Calu3 (cell line): ENCODE data around the gene SHISAL2B. TPM values are rescaled to one million over a fixed set of nuclear protein-coding genes. Genes with fewer than 3 reads are reported as not detected.

Experiments used
- BruUV-seq: library from RNA; stranded (reverse); fragments of 400-500 nt; replicated peaks from 2 replicates; lab custom pipeline; 2021; lab: Mats Ljungman, UMichigan
- CTCF ChIA-PET: fragments of 300-600 bp; sonication (Branson Sonifier 250); formaldehyde crosslinking; loops from one replicate; lab custom pipeline; 2022; ENCODE audit warnings: antibody characterized with exemption; lab: Charles Lee
- DNase-seq: peaks from one replicate; pipeline ENCODE4 v3.0.0; 2022
- H3K27ac Mint-ChIP-seq: one replicate; pipeline ENCODE4 v1.8.0; 2022; ENCODE audit warnings: mixed read lengths; ENCODE audit not compliant: unreplicated experiment
- H3K27me3 Mint-ChIP-seq: one replicate; pipeline ENCODE4 v1.8.0; 2022; ENCODE audit warnings: mixed read lengths; ENCODE audit not compliant: unreplicated experiment
- H3K36me3 Mint-ChIP-seq: one replicate; pipeline ENCODE4 v1.8.0; 2022; ENCODE audit warnings: mild to moderate bottlenecking, moderate library complexity, mixed read lengths; ENCODE audit not compliant: insufficient read depth, unreplicated experiment
- H3K4me1 Mint-ChIP-seq: one replicate; pipeline ENCODE4 v1.8.0; 2022; ENCODE audit warnings: mild to moderate bottlenecking, low read depth, mixed read lengths; ENCODE audit not compliant: unreplicated experiment
- H3K4me3 Mint-ChIP-seq: one replicate; pipeline ENCODE4 v1.8.0; 2022; ENCODE audit warnings: mild to moderate bottlenecking, low read depth, moderate library complexity, mixed read lengths; ENCODE audit not compliant: unreplicated experiment
- H3K9me3 Mint-ChIP-seq: one replicate; pipeline ENCODE4 v1.8.0; 2022; ENCODE audit warnings: low read depth, mixed read lengths; ENCODE audit not compliant: unreplicated experiment
- intact Hi-C: fragments of 100-400 bp; cut with micrococcal nuclease; formaldehyde crosslinking; loops from one replicate; pipeline ENCODE4 v1.10.0; 2022; ENCODE audit not compliant: unreplicated experiment
- total RNA-seq: library from RNA; stranded (reverse); gene quantifications from 2 replicates; pipeline ENCODE4 v1.2.3, GENCODE V29; 2022
- TF ChIP-seq, protein P1 (sequence below): fragments of 200-600 bp; IDR thresholded peaks from one replicate; pipeline ENCODE4 v1.8.0; 2022; ENCODE audit warnings: antibody characterized with exemption; ENCODE audit not compliant: unreplicated experiment

Gene SHISAL2B
- total RNA-seq, 1 experiment from 2014 or later, result not detected

DNA sequence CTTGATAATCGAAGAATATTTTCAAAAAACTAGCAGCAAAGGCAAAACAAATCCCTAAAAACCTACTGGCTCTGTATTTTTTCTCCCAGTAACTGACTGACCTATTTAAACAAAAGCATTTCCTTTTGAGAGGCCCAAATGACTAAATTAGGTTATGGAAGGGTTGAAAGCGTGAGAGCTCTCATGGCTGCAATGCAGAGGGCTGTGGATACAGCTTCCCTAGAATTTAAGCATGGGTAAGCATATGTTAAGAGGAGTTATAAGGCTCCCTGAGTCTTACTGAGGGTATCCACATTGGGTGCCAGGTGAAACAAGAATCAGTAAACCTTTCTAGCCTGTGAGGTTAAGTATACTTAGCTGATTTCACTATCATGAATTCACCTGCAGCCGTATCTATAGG, 32.3 kb downstream of the SHISAL2B start:
- no peak for DNase-seq
- Mint-ChIP-seq H3K36me3 (no peaks in the 10 kb centered on the region), H3K27me3 (no peaks in the 10 kb centered on the region), H3K27ac (no peak overlapping the region), H3K4me3 (no peak overlapping the region), H3K9me3 (no peaks in the 10 kb centered on the region), H3K4me1 (no peaks in the 10 kb centered on the region)
- CTCF ChIA-PET, result no interaction called here
- TF ChIP-seq, protein P1, sequence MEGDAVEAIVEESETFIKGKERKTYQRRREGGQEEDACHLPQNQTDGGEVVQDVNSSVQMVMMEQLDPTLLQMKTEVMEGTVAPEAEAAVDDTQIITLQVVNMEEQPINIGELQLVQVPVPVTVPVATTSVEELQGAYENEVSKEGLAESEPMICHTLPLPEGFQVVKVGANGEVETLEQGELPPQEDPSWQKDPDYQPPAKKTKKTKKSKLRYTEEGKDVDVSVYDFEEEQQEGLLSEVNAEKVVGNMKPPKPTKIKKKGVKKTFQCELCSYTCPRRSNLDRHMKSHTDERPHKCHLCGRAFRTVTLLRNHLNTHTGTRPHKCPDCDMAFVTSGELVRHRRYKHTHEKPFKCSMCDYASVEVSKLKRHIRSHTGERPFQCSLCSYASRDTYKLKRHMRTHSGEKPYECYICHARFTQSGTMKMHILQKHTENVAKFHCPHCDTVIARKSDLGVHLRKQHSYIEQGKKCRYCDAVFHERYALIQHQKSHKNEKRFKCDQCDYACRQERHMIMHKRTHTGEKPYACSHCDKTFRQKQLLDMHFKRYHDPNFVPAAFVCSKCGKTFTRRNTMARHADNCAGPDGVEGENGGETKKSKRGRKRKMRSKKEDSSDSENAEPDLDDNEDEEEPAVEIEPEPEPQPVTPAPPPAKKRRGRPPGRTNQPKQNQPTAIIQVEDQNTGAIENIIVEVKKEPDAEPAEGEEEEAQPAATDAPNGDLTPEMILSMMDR, result no peak
- intact Hi-C loops, result no loop called here
- BruUV-seq, result no TSS peak

DNA sequence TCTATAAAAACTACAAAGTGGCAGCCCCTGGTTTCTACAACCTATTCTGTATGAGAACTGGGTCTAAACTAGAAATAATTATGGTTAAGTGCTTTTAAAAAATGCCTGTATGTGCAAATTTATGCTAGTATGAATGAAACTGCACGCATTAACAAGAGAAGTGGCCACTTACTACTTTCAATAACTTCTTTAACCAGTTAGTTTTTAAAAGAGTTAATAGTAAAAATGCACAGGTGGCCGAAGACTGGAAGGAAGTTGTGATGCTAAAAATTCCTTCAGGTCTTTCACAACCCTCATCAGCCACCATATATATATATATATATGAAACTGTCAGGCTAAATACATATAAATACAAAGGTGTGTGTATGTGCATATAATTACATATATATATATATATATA, 36.8 kb downstream of the SHISAL2B start:
- Mint-ChIP-seq H3K4me3 (no peak overlapping the region), H3K27me3 (no peaks in the 10 kb centered on the region), H3K9me3 (no peaks in the 10 kb centered on the region), H3K4me1 (no peaks in the 10 kb centered on the region), H3K36me3 (no peaks in the 10 kb centered on the region), H3K27ac (no peak overlapping the region)
- no TSS peak for BruUV-seq
- CTCF ChIA-PET, result no interaction called here
- no peak for DNase-seq
- intact Hi-C loops, result no loop called here
- TF ChIP-seq, protein P1, result no peak

- no peaks in the 10 kb centered on the region for H3K27me3 Mint-ChIP-seq
- intact Hi-C loops, result no loop called here
- no peak overlapping the region for H3K4me3 Mint-ChIP-seq
- CTCF ChIA-PET, result no interaction called here
- H3K4me1 Mint-ChIP-seq, result no peaks in the 10 kb centered on the region
- no peaks in the 10 kb centered on the region for H3K9me3 Mint-ChIP-seq
- no peak for DNase-seq
- no peak overlapping the region for H3K27ac Mint-ChIP-seq
- no peaks in the 10 kb centered on the region for H3K36me3 Mint-ChIP-seq
- no TSS peak for BruUV-seq
- TF ChIP-seq, protein P1, result no peak
Observed at GRCh38 chr5:64742411-64742810, 52.1 kb downstream of the SHISAL2B start.

DNA sequence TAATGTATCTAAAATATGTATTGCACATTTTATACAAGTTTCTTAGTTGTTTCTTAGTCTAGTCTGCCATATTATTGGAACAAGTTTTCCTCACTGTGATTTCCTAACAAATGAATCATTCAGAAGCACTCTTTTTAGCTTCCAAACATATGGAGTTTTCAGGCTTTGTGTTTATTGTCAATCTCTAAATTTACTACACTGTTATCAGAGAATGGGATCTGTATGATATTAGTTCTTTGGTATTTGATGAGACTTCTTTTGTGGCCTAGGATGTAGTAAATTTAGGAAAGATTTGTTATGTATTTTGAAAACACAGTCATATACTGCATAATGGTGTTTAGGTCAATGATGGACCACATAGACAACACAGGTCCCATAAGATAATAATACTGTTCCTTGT, 52.5 kb downstream of the SHISAL2B start:
- CTCF ChIA-PET, result no interaction called here
- BruUV-seq, result no TSS peak
- no peaks in the 10 kb centered on the region for H3K9me3 Mint-ChIP-seq
- H3K4me1 Mint-ChIP-seq, result no peaks in the 10 kb centered on the region
- no peak for DNase-seq
- intact Hi-C loops, result no loop called here
- TF ChIP-seq, protein P1, result no peak
- H3K27me3 Mint-ChIP-seq, result no peaks in the 10 kb centered on the region
- H3K36me3 Mint-ChIP-seq, result no peaks in the 10 kb centered on the region
- H3K4me3 Mint-ChIP-seq, result no peak overlapping the region
- H3K27ac Mint-ChIP-seq, result no peak overlapping the region

DNA sequence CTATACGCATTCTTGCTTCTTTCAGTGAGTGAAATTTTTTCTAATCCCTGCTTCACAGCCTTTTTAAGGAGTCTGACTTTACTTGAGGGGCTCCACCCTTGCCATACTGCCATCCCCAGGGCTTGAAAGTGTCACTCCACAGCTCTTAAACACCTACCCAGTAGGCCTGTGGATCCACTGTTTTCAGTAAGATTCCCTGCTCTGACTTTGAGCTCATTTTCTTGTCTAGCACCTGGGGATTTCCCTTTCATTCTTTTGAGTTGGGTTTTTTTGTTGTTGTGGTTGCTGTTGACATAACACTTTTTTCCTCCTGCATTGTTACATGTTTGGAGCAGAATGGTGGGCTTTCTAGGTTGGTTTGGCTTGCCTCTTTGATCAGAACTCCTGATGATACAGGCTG, 54.6 kb downstream of the SHISAL2B start:
- no peak for DNase-seq
- H3K9me3 Mint-ChIP-seq, result no peaks in the 10 kb centered on the region
- no peak overlapping the region for H3K4me3 Mint-ChIP-seq
- CTCF ChIA-PET, result no interaction called here
- no peaks in the 10 kb centered on the region for H3K4me1 Mint-ChIP-seq
- TF ChIP-seq, protein P1, result no peak
- intact Hi-C loops, result no loop called here
- H3K27me3 Mint-ChIP-seq, result no peaks in the 10 kb centered on the region
- no TSS peak for BruUV-seq
- no peak overlapping the region for H3K27ac Mint-ChIP-seq
- H3K36me3 Mint-ChIP-seq, result no peaks in the 10 kb centered on the region
